Umbilical cord (tissue), 2 donors: ENCODE results near the gene CREBZF. TPM values are rescaled to one million over a fixed set of nuclear protein-coding genes. Genes with fewer than 3 reads are reported as not detected.

Experiments used
- DNase-seq: peaks from one replicate; pipeline ENCODE4 v3.0.0-alpha.2; 2015; ENCODE audit warnings: low spot score
- total RNA-seq: library from RNA; depleted of rRNA; stranded (reverse); fragments of >200 nt; gene quantifications from one replicate; pipeline ENCODE4 v1.2.3, GENCODE V29; 2014; ENCODE audit warnings: low replicate concordance; ENCODE audit not compliant: insufficient read depth

The CREBZF gene
- 70.1 TPM for total RNA-seq

GRCh38 chr11:85664615-85665481, at the start of gene CREBZF:
TSS of gene CREBZF (minus strand) at chr11:85665129. CDS start at chr11:85664875, 254 bp downstream.
- peak; percentile 97 for DNase-seq

GRCh38 chr11:85712953-85713352, 48.0 kb upstream of the CREBZF start:
- no peak for DNase-seq

- DNase-seq = peak; percentile 32
Observed at GRCh38 chr11:85710917-85711316, 46.0 kb upstream of the CREBZF start.

GRCh38 chr11:85709941-85710702, 45.2 kb upstream of the CREBZF start:
- DNase-seq = peak; percentile 74

- DNase-seq = peak; percentile 12
Observed at GRCh38 chr11:85705800-85706199, 40.9 kb upstream of the CREBZF start.

GRCh38 chr11:85704967-85705366, 40.0 kb upstream of the CREBZF start:
- DNase-seq = no peak

GRCh38 chr11:85699957-85700741, 35.2 kb upstream of the CREBZF start:
- no peak for DNase-seq

- DNase-seq = no peak
Observed at GRCh38 chr11:85698195-85698594, 33.3 kb upstream of the CREBZF start.

- no peak for DNase-seq
Observed at GRCh38 chr11:85697747-85698146, 32.8 kb upstream of the CREBZF start.

- no peak for DNase-seq
Observed at GRCh38 chr11:85695546-85695945, 30.6 kb upstream of the CREBZF start.

- peak; percentile 66 for DNase-seq
Observed at GRCh38 chr11:85694385-85694980, 29.6 kb upstream of the CREBZF start.

- peak; percentile 98 for DNase-seq
Observed at GRCh38 chr11:85685820-85686459, 21.0 kb upstream of the CREBZF start, which contains the start of gene CCDC89. TSS of gene CCDC89 (minus strand) at chr11:85686195. CDS start at chr11:85686130, 65 bp downstream.

GRCh38 chr11:85685125-85685819, 20.3 kb upstream of the CREBZF start:
- DNase-seq = peak; percentile 55

- DNase-seq = peak; percentile 80
Observed at GRCh38 chr11:85682330-85683305, 17.7 kb upstream of the CREBZF start.

- no peak for DNase-seq
Observed at GRCh38 chr11:85680897-85681296, 16.0 kb upstream of the CREBZF start.

- DNase-seq = peak; percentile 11
Observed at GRCh38 chr11:85679576-85679975, 14.6 kb upstream of the CREBZF start.

GRCh38 chr11:85673393-85673792, 8.5 kb upstream of the CREBZF start:
- no peak for DNase-seq

GRCh38 chr11:85672105-85672902, 7.4 kb upstream of the CREBZF start:
- no peak for DNase-seq
